Activated T-helper 1 cell treated with anti-CD3 and anti-CD28 coated beads, Interleukin-2, amount 50 U/mL, for 16 hours (primary cell): ENCODE results near the gene PPFIA2.

ENCODE experiments used
- DNase-seq, 2 donors: peaks; one replicate each; pipeline ENCODE4 v3.0.0-alpha.2; 2020; ENCODE audit warnings: low read depth in 1 of 2, low spot score in 1 of 2

Gene PPFIA2

GRCh38 chr12:81564237-81564636, 194.9 kb downstream of the PPFIA2 start:
- DNase-seq: no peak

- DNase-seq: no peak
These were observed 201.1 kb downstream of the PPFIA2 start for GRCh38 chr12:81558031-81558430.

GRCh38 chr12:81546811-81547210, 212.3 kb downstream of the PPFIA2 start:
- no peak for DNase-seq

GRCh38 chr12:81543621-81544139, 215.5 kb downstream of the PPFIA2 start:
- DNase-seq: no peak

- no peak for DNase-seq
These were observed 216.8 kb downstream of the PPFIA2 start for GRCh38 chr12:81542065-81543010.

GRCh38 chr12:81541121-81541520, 218.0 kb downstream of the PPFIA2 start:
- no peak for DNase-seq

GRCh38 chr12:81539279-81539678, 219.9 kb downstream of the PPFIA2 start:
- DNase-seq: no peak

- DNase-seq: no peak
These were observed 226.1 kb downstream of the PPFIA2 start for GRCh38 chr12:81533054-81533453.

GRCh38 chr12:81530352-81530751, 228.8 kb downstream of the PPFIA2 start:
- no peak for DNase-seq

GRCh38 chr12:81520064-81520945, 238.8 kb downstream of the PPFIA2 start:
- no peak for DNase-seq

- DNase-seq: no peak
These were observed 240.5 kb downstream of the PPFIA2 start for GRCh38 chr12:81518638-81519037.

GRCh38 chr12:81517296-81517695, 241.9 kb downstream of the PPFIA2 start:
- DNase-seq: no peak

GRCh38 chr12:81502912-81503695, 256.0 kb downstream of the PPFIA2 start:
- no peak for DNase-seq

- DNase-seq: no peak
These were observed 258.4 kb downstream of the PPFIA2 start for GRCh38 chr12:81500788-81501187.

- no peak for DNase-seq
These were observed 259.3 kb downstream of the PPFIA2 start for GRCh38 chr12:81499809-81500208.

GRCh38 chr12:81492131-81492720, 266.9 kb downstream of the PPFIA2 start:
- DNase-seq: no peak

GRCh38 chr12:81472934-81473333, 286.2 kb downstream of the PPFIA2 start:
- no peak for DNase-seq

- no peak for DNase-seq
These were observed 288.2 kb downstream of the PPFIA2 start for GRCh38 chr12:81470923-81471322.

GRCh38 chr12:81468206-81468605, 290.9 kb downstream of the PPFIA2 start:
- DNase-seq: no peak

- DNase-seq: no peak
These were observed 293.3 kb downstream of the PPFIA2 start for GRCh38 chr12:81465876-81466275.
